Esophagus squamous epithelium (tissue), 5 donors: ENCODE data around the gene SAMD11. TPM values are rescaled to one million over a fixed set of nuclear protein-coding genes. Genes with fewer than 3 reads are reported as not detected.
A peak's percentile ranks its signal among the peaks of the same experiment; 100 is the strongest.

ENCODE experiments used
- DNase-seq: peaks from one replicate; lab custom pipeline; 2025; lab: John Stamatoyannopoulos, UW
- H3K27ac ChIP-seq, 4 donors: fragments of 200-600 bp; sonication (generic); one replicate each; pipeline ENCODE4 v1.5.1; 2016 to 2019; ENCODE audit warnings: mild to moderate bottlenecking in 1 of 4
- H3K27me3 ChIP-seq, 4 donors: fragments of 200-600 bp; sonication (generic); 1 replicate in 3 of 4; 2 replicates in 1 of 4; pipeline versions ENCODE4 v1.5.1 to v1.6.0; 2017 to 2021; ENCODE audit warnings: antibody characterized with exemption in 1 of 4
- H3K36me3 ChIP-seq, 3 donors: fragments of 200-600 bp; sonication (generic); one replicate each; pipeline ENCODE4 v1.5.1; 2016 to 2019
- H3K4me1 ChIP-seq, 3 donors: fragments of 200-600 bp; sonication (generic); one replicate each; pipeline ENCODE4 v1.5.1; 2017 to 2019
- H3K4me3 ChIP-seq, 4 donors: fragments of 200-600 bp; sonication (generic); 1 replicate in 3 of 4; 2 replicates in 1 of 4; pipeline ENCODE4 v1.5.1; 2016 to 2019; ENCODE audit warnings: mild to moderate bottlenecking in 2 of 4, moderate library complexity in 1 of 4
- H3K9me3 ChIP-seq, 3 donors: fragments of 200-600 bp; sonication (generic); one replicate each; pipeline ENCODE4 v1.5.1; 2016 to 2019
- CTCF ChIP-seq, 6 experiments: fragments of 450-650 bp in 4 of 6; fragments of 200-600 bp in 2 of 6; sonication (generic) in 2 of 6; IDR thresholded peaks; one replicate each; pipeline ENCODE4 v1.5.1; 2016 to 2019; ENCODE audit warnings: antibody characterized with exemption in 6 of 6, mild to moderate bottlenecking in 4 of 6, moderate library complexity in 4 of 6
- POLR2A ChIP-seq, 4 donors: fragments of 450-650 bp; IDR thresholded peaks; one replicate each; pipeline ENCODE4 v1.6.1; 2017; ENCODE audit warnings: antibody characterized with exemption in 4 of 4, mild to moderate bottlenecking in 4 of 4, moderate library complexity in 3 of 4
- WGBS, 2 donors: methylation state at CpG; one replicate each; pipeline ENCODE4 v1.1.5; 2018; 5-methylcytosine and 5-hydroxymethylcytosine counted together
- intact Hi-C: fragments of 100-400 bp; cut with DNase I; formaldehyde crosslinking; loops from one replicate; pipeline ENCODE4 v1.15.0; 2022
- total RNA-seq, 4 donors: library from RNA; depleted of rRNA; stranded (reverse); fragments of >200 nt; gene quantifications; one replicate each; pipeline ENCODE4 v1.1.0, GENCODE V29; 2016
- donor health status: DM: yes; HTN: yes; CAD: no.

Gene SAMD11
- total RNA-seq, 4 donors from 2014 or later, result 0.48 to 0.95 (median 0.57) TPM; not detected in 1

GRCh38 chr1:910311-910880, 13.3 kb upstream of the SAMD11 start:
- intact Hi-C loops, result no loop called here
- peaks cover 20 to 56% (median 24%) of the 10 kb centered on the region in 3 donors for H3K4me1 ChIP-seq
- WGBS, 2 donors, result no CpG with 5 or more reads among the region's 29 CpGs
- DNase-seq, result no peak
- no peaks in the 10 kb centered on the region for H3K9me3 ChIP-seq
- TF ChIP-seq CTCF (IDR thresholded peaks at IDR 0.05), result no peak
- TF ChIP-seq POLR2A (IDR thresholded peaks at IDR 0.05), result no peak
- no peaks in the 10 kb centered on the region for H3K36me3 ChIP-seq
- H3K27me3 ChIP-seq, result peaks cover 0 to 83% (median 7%) of the 10 kb centered on the region in 4 donors
- no peak overlapping the region for H3K27ac ChIP-seq
- peak overlapping the region in 2 of 4 donors; percentile 9 to 43 for H3K4me3 ChIP-seq

- Histone ChIP-seq H3K4me3 (no peak overlapping the region), H3K9me3 (no peaks in the 10 kb centered on the region), H3K36me3 (no peaks in the 10 kb centered on the region), H3K27me3 (peaks cover 0 to 83% (median 10%) of the 10 kb centered on the region in 4 donors), H3K27ac (no peak overlapping the region), H3K4me1 (peaks cover 13 to 49% (median 17%) of the 10 kb centered on the region in 3 donors)
- intact Hi-C loops, result no loop called here
- WGBS, 2 donors, result 33 to 43% methylated on average over 6 to 12 of the region's 25 CpGs
- DNase-seq, result no peak
- TF ChIP-seq POLR2A (IDR thresholded peaks at IDR 0.05), result no peak
- TF ChIP-seq CTCF (IDR thresholded peaks at IDR 0.05), result no peak
These were observed 12.6 kb upstream of the SAMD11 start for GRCh38 chr1:910881-911721.

GRCh38 chr1:911875-912739, 11.6 kb upstream of the SAMD11 start:
- DNase-seq, result no peak
- peaks cover 0 to 88% (median 12%) of the 10 kb centered on the region in 4 donors for H3K27me3 ChIP-seq

GRCh38 chr1:912740-913301, 10.9 kb upstream of the SAMD11 start:
- Histone ChIP-seq H3K27ac (no peak overlapping the region), H3K36me3 (no peaks in the 10 kb centered on the region), H3K9me3 (no peaks in the 10 kb centered on the region), H3K4me1 (peaks cover 11 to 43% (median 13%) of the 10 kb centered on the region in 3 donors), H3K4me3 (no peak overlapping the region), H3K27me3 (peaks cover 0 to 91% (median 16%) of the 10 kb centered on the region in 4 donors)
- no peak for DNase-seq
- intact Hi-C loops, result no loop called here
- TF ChIP-seq POLR2A (IDR thresholded peaks at IDR 0.05) (no peak), CTCF (IDR thresholded peaks at IDR 0.05) (peak in 2 of 6 experiments; percentile 29 to 49)
- WGBS, 2 donors, result 22 to 57% methylated on average over 13 to 18 of the region's 24 CpGs

More at GRCh38 chr1:911875-912739, 11.6 kb upstream of the SAMD11 start:
- H3K9me3 ChIP-seq, result no peaks in the 10 kb centered on the region
- H3K4me3 ChIP-seq, result no peak overlapping the region
- no peak overlapping the region for H3K27ac ChIP-seq
- H3K36me3 ChIP-seq, result no peaks in the 10 kb centered on the region
- intact Hi-C loops, result no loop called here
- no peak for TF ChIP-seq CTCF (IDR thresholded peaks at IDR 0.05)
- TF ChIP-seq POLR2A (IDR thresholded peaks at IDR 0.05), result no peak
- WGBS, 2 donors, result 61 to 68% methylated on average over 11 of the region's 15 CpGs
- H3K4me1 ChIP-seq, result peaks cover 12 to 49% (median 13%) of the 10 kb centered on the region in 3 donors
